Measurements from ENCODE around the gene FAM25G.
"Not testable (repeated sequence)": the region's sequence is repeated elsewhere in the genome, so short reads cannot be mapped to it uniquely, and the experiment has no call there.

DNA sequence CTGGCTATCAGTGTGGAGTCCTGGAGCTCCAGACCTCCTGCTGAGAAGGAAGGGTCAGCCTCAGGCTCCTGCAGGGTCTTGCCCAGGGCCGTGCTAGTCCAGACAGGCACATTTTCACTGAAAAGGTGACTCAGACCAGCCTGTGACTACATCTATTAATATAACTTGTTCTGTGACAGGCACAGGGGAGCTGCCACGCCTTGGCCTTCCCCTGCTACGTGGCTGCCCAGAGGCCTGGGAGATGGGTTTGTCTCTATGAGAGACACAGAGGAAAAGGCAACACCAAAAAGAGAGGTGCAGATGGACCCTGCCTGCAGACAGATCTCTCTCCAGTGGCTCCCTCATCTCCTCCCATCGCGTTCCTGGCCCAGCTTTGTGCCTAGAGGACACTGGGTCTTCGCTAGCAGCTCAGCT is 9.7 kb downstream of the FAM25G start:
- TF ChIP-seq, protein P1, sequence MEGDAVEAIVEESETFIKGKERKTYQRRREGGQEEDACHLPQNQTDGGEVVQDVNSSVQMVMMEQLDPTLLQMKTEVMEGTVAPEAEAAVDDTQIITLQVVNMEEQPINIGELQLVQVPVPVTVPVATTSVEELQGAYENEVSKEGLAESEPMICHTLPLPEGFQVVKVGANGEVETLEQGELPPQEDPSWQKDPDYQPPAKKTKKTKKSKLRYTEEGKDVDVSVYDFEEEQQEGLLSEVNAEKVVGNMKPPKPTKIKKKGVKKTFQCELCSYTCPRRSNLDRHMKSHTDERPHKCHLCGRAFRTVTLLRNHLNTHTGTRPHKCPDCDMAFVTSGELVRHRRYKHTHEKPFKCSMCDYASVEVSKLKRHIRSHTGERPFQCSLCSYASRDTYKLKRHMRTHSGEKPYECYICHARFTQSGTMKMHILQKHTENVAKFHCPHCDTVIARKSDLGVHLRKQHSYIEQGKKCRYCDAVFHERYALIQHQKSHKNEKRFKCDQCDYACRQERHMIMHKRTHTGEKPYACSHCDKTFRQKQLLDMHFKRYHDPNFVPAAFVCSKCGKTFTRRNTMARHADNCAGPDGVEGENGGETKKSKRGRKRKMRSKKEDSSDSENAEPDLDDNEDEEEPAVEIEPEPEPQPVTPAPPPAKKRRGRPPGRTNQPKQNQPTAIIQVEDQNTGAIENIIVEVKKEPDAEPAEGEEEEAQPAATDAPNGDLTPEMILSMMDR (IDR thresholded peaks at IDR 0.05; ENCODE audit: insufficient read depth, low read length, poor library complexity, severe bottlenecking) = not testable (repeated sequence)
- TF ChIP-seq EZH2phosphoT487 (conservative IDR thresholded peaks at IDR 0.05; ENCODE audit: low read length) = not testable (repeated sequence)
